SU-DHL-6 (cell line): ENCODE data around the gene SELENOT.

ENCODE experiments used
- H2AFZ ChIP-seq: fragments of 200-600 bp; sonication (generic); 2 replicates; pipeline ENCODE4 v1.6.1; 2014; ENCODE audit warnings: low read depth, mild to moderate bottlenecking, moderate library complexity, mixed read lengths, antibody characterized with exemption, low read length; ENCODE audit not compliant: severe bottlenecking
- H3F3A ChIP-seq: fragments of 200-600 bp; shearing (Covaris generic); 2 replicates; pipeline ENCODE4 v1.6.0; 2016; ENCODE audit warnings: antibody characterized with exemption, mild to moderate bottlenecking; ENCODE audit not compliant: insufficient read depth
- H3K27ac ChIP-seq: fragments of 200-600 bp; sonication (generic); 2 replicates; pipeline ENCODE4 v1.5.1; 2016; ENCODE audit warnings: low read depth, mild to moderate bottlenecking, low read length, moderate library complexity, mixed read lengths
- H3K27me3 ChIP-seq: fragments of 200-600 bp; sonication (generic), shearing (Covaris generic); 2 replicates; pipeline ENCODE4 v1.6.0; 2014; ENCODE audit warnings: mild to moderate bottlenecking, low read length
- H3K36me3 ChIP-seq: fragments of 200-600 bp; sonication (generic); 2 replicates; pipeline ENCODE4 v1.6.1; 2014; ENCODE audit warnings: mild to moderate bottlenecking, low read length, mixed read lengths
- H3K4me2 ChIP-seq: fragments of 300-600, 200-600 bp; shearing (Covaris generic), sonication (generic); 2 replicates; pipeline ENCODE4 v1.6.0; 2014; ENCODE audit warnings: low read length, low read depth, mild to moderate bottlenecking; ENCODE audit not compliant: poor library complexity, severe bottlenecking
- H3K4me3 ChIP-seq: fragments of 200-600 bp; sonication (generic); 2 replicates; pipeline ENCODE4 v1.5.1; 2014; ENCODE audit warnings: antibody characterized with exemption, low read length, mild to moderate bottlenecking, mixed read lengths; ENCODE audit not compliant: insufficient read depth, poor library complexity, severe bottlenecking
- H3K79me2 ChIP-seq: fragments of 200-600 bp; sonication (generic); 2 replicates; pipeline ENCODE4 v1.6.1; 2014; ENCODE audit warnings: mild to moderate bottlenecking, low read length, moderate library complexity; ENCODE audit not compliant: insufficient read depth
- H3K9ac ChIP-seq: fragments of 200-600 bp; sonication (generic); 2 replicates; pipeline ENCODE4 v1.7.0; 2014; ENCODE audit warnings: mild to moderate bottlenecking, low read length
- H3K9me2 ChIP-seq: fragments of 200-600 bp; sonication (generic); replicated peaks from 2 replicates; pipeline ENCODE4 v1.6.1; 2014; ENCODE audit warnings: low read length; ENCODE audit not compliant: insufficient read depth
- H3K9me3 ChIP-seq: fragments of 200-600 bp; sonication (generic); 2 replicates; pipeline ENCODE4 v1.6.1; 2014; ENCODE audit warnings: low read length, mixed read lengths; ENCODE audit not compliant: insufficient read depth
- H4K20me1 ChIP-seq: fragments of 200-600 bp; sonication (generic); 2 replicates; pipeline ENCODE4 v1.6.1; 2014; ENCODE audit warnings: low read depth, mild to moderate bottlenecking, antibody characterized with exemption, low read length, moderate library complexity, mixed read lengths
- CTCF ChIP-seq: fragments of 200-600 bp; sonication (generic); IDR thresholded peaks from one replicate; pipeline ENCODE4 v1.5.1; 2017; ENCODE audit warnings: antibody characterized with exemption, mild to moderate bottlenecking, low read length, moderate library complexity; ENCODE audit not compliant: insufficient read depth, poor library complexity, severe bottlenecking
- EZH2phosphoT487 ChIP-seq: fragments of 200-600 bp; sonication (generic), shearing (Covaris generic); conservative IDR thresholded peaks from 2 replicates; pipeline ENCODE4 v1.6.1; 2018; ENCODE audit warnings: mild to moderate bottlenecking, antibody characterized with exemption, low read length, moderate library complexity, mixed read lengths

Gene SELENOT, protein sequence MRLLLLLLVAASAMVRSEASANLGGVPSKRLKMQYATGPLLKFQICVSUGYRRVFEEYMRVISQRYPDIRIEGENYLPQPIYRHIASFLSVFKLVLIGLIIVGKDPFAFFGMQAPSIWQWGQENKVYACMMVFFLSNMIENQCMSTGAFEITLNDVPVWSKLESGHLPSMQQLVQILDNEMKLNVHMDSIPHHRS

GRCh38 chr3:150603153-150603979 is at the start of gene SELENOT:
Gene SELENOT, plus strand, starts transcription at chr3:150603321. Its CDS starts 42 bp downstream, at chr3:150603363.
- peak within 1 kb of the TSS; percentile 98 for H3K4me2 ChIP-seq
- H3K9me2 ChIP-seq: no peaks in the 10 kb centered on the region
- H2AFZ ChIP-seq: no peak within 1 kb of the TSS
- peak within 1 kb of the TSS; percentile 99 for H3K4me3 ChIP-seq
- peaks cover 15% of the 10 kb centered on the region; the same call in 1 of the 2 replicates for H3K36me3 ChIP-seq
- H4K20me1 ChIP-seq: peaks cover 16% of the 10 kb centered on the region
- H3K79me2 ChIP-seq: peaks cover 90% of the 10 kb centered on the region
- peak within 1 kb of the TSS; percentile 92 for H3K27ac ChIP-seq
- H3F3A ChIP-seq: peaks cover 60% of the 10 kb centered on the region
- TF ChIP-seq EZH2phosphoT487: no peak
- no peak for TF ChIP-seq CTCF
- no peaks in the 10 kb centered on the region for H3K9me3 ChIP-seq
- H3K9ac ChIP-seq: peak within 1 kb of the TSS; percentile 81
- no peaks in the 10 kb centered on the region for H3K27me3 ChIP-seq

- no peaks in the 10 kb centered on the region for H3K9me2 ChIP-seq
- no peak overlapping the region for H3K27ac ChIP-seq
- peaks cover 18% of the 10 kb centered on the region; the same call in 1 of the 2 replicates for H3F3A ChIP-seq
- H3K4me2 ChIP-seq: no peak overlapping the region
- H3K27me3 ChIP-seq: no peaks in the 10 kb centered on the region
- H3K79me2 ChIP-seq: peaks cover 94% of the 10 kb centered on the region
- TF ChIP-seq CTCF (no peak), EZH2phosphoT487 (no peak)
- no peak overlapping the region for H2AFZ ChIP-seq
- peaks cover 20% of the 10 kb centered on the region; the same call in 1 of the 2 replicates for H4K20me1 ChIP-seq
- H3K9ac ChIP-seq: no peak overlapping the region
- H3K9me3 ChIP-seq: no peaks in the 10 kb centered on the region
- H3K36me3 ChIP-seq: peaks cover 37% of the 10 kb centered on the region
- no peak overlapping the region for H3K4me3 ChIP-seq
Measured at GRCh38 chr3:150555859-150556436, 47.2 kb upstream of the SELENOT start.

DNA sequence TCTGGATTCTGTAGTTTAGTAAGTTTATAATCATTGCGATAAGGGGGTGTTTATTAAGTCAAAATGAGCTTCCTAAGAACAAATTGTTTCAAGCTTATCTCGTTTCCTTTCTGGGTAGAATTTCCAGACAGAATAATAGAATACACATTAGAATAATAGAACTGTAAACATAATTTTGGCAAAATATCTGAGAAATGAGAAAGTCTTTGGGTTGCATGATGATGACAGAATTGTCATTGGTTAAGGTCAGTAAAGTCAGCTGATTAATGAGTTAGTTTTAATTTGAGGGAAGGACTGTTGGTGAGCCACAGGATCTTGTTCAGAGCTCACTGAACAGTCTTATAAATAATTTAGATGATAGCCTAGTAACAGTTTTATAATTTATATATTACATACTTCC is 46.3 kb upstream of the SELENOT start:
- Histone ChIP-seq H3K27ac (no peak overlapping the region), H3K4me3 (no peak overlapping the region), H3K4me2 (no peak overlapping the region), H4K20me1 (peaks cover 20% of the 10 kb centered on the region; the same call in 1 of the 2 replicates), H3K9ac (no peak overlapping the region), H2AFZ (no peak overlapping the region), H3K36me3 (peaks cover 37% of the 10 kb centered on the region), H3K9me3 (no peaks in the 10 kb centered on the region), H3K79me2 (peaks cover 86% of the 10 kb centered on the region), H3F3A (peaks cover 18% of the 10 kb centered on the region; the same call in 1 of the 2 replicates), H3K27me3 (no peaks in the 10 kb centered on the region), H3K9me2 (no peaks in the 10 kb centered on the region)
- no peak for TF ChIP-seq CTCF
- no peak for TF ChIP-seq EZH2phosphoT487
